ENCODE measurements around the gene EPS8L3.
"Not testable (repeated sequence)": the region's sequence is repeated elsewhere in the genome, so short reads cannot be mapped to it uniquely, and the experiment has no call there.

DNA sequence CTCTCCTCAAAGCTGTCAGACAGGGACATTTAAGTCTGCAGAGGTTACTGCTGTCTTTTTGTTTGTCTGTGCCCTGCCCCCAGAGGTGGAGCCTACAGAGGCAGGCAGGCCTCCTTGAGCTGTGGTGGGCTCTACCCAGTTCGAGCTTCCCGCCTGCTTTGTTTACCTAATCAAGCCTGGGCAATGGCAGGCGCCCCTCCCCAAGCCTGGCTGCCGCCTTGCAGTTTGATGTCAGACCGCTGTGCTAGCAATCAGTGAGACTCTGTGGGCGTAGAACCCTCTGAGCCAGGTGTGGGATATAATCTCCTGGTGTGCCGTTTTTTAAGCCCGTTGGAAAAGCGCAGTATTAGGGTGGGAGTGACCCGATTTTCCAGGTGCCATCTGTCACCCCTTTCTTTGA lies 15.4 kb downstream of the EPS8L3 start:
- TF ChIP-seq, protein P1, sequence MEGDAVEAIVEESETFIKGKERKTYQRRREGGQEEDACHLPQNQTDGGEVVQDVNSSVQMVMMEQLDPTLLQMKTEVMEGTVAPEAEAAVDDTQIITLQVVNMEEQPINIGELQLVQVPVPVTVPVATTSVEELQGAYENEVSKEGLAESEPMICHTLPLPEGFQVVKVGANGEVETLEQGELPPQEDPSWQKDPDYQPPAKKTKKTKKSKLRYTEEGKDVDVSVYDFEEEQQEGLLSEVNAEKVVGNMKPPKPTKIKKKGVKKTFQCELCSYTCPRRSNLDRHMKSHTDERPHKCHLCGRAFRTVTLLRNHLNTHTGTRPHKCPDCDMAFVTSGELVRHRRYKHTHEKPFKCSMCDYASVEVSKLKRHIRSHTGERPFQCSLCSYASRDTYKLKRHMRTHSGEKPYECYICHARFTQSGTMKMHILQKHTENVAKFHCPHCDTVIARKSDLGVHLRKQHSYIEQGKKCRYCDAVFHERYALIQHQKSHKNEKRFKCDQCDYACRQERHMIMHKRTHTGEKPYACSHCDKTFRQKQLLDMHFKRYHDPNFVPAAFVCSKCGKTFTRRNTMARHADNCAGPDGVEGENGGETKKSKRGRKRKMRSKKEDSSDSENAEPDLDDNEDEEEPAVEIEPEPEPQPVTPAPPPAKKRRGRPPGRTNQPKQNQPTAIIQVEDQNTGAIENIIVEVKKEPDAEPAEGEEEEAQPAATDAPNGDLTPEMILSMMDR (optimal IDR thresholded peaks at IDR 0.05 in 1 of 3, IDR thresholded peaks at IDR 0.05 in 1 of 3, conservative IDR thresholded peaks at IDR 0.05 in 1 of 3; ENCODE audit: extremely low read depth in 1 of 3, insufficient read depth in 2 of 3, low read length in 3 of 3), result not testable (repeated sequence)
- TF ChIP-seq EZH2 (IDR thresholded peaks at IDR 0.05; ENCODE audit: low read length), result not testable (repeated sequence)

Measured in keratinocyte (primary cell).